HFF-Myc (cell line): ENCODE data around the gene SMCO3.

Source experiments
- DNase-seq: peaks from one replicate; pipeline ENCODE4 v3.0.0-alpha.2; 2011; ENCODE audit warnings: low read depth; ENCODE audit errors: extremely low read depth
- H3K4me3 ChIP-seq: replicated peaks from 2 replicates; pipeline ENCODE4 v1.5.1; 2011; ENCODE audit warnings: low read depth, mild to moderate bottlenecking, control low read depth, low read length
- TF ChIP-seq, protein P1 (sequence below): IDR thresholded peaks from 2 replicates; pipeline ENCODE4 v1.5.1; 2012; ENCODE audit warnings: mild to moderate bottlenecking, low read depth, low read length, control low read depth; ENCODE audit errors: missing control alignments

The SMCO3 gene

GRCh38 chr12:14843425-14843887 is 29.5 kb upstream of the SMCO3 start, which contains the start of gene ART4:
TSS of gene ART4 (minus strand) at chr12:14843526. CDS start at chr12:14843113, 413 bp downstream.
- TF ChIP-seq, protein P1, sequence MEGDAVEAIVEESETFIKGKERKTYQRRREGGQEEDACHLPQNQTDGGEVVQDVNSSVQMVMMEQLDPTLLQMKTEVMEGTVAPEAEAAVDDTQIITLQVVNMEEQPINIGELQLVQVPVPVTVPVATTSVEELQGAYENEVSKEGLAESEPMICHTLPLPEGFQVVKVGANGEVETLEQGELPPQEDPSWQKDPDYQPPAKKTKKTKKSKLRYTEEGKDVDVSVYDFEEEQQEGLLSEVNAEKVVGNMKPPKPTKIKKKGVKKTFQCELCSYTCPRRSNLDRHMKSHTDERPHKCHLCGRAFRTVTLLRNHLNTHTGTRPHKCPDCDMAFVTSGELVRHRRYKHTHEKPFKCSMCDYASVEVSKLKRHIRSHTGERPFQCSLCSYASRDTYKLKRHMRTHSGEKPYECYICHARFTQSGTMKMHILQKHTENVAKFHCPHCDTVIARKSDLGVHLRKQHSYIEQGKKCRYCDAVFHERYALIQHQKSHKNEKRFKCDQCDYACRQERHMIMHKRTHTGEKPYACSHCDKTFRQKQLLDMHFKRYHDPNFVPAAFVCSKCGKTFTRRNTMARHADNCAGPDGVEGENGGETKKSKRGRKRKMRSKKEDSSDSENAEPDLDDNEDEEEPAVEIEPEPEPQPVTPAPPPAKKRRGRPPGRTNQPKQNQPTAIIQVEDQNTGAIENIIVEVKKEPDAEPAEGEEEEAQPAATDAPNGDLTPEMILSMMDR, result no peak

GRCh38 chr12:14842315-14842714 is 28.3 kb upstream of the SMCO3 start:
- DNase-seq, result no peak
- TF ChIP-seq, protein P1, result no peak
- no peak overlapping the region for H3K4me3 ChIP-seq

More at GRCh38 chr12:14843425-14843887, 29.5 kb upstream of the SMCO3 start, which contains the start of gene ART4:
- DNase-seq, result no peak
- no peak within 1 kb of the TSS for H3K4me3 ChIP-seq

DNA sequence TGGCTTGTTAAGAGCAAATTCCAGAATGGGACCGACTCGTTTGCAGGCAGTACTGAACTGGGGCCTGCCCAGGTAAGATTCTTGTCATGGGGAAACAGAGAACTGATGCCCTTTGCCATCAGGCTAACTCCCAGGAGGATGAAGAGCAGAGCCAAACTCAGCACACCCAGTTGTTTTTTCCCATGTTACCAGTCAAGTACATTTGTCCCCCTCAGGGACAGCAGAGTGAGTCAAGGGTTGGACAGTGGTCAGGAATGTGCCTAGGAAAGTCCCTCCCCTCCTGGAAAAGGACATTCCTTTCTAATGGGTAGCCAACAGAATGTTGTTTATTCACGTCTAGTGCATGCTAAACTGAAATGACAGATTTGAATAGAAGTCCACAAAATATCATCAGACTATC is 27.8 kb upstream of the SMCO3 start:
- TF ChIP-seq, protein P1, result no peak
- no peak overlapping the region for H3K4me3 ChIP-seq
- no peak for DNase-seq

DNA sequence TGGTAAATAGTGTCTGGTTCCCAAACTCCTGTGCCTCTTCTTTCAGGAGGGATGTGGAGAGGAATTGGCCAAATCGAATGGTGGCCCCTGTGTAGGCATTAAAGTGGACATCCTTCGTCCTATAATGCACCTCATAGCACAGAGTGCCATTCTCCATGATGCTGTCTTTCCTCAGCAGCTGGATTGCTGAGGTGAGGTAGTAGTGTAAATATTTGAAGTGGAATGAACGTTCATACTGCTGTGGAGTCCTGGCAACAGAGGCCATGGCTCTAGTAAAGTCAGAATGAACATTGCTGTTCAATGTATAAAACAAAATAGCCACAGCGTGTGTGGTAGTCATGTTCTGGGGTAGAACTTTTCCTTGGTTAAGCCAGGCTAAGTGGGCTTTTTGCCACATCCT is 26.6 kb upstream of the SMCO3 start:
- DNase-seq, result no peak
- no peak overlapping the region for H3K4me3 ChIP-seq
- TF ChIP-seq, protein P1, result no peak

GRCh38 chr12:14839262-14839661 is 25.3 kb upstream of the SMCO3 start:
- DNase-seq, result no peak
- no peak overlapping the region for H3K4me3 ChIP-seq
- TF ChIP-seq, protein P1, result no peak

DNA sequence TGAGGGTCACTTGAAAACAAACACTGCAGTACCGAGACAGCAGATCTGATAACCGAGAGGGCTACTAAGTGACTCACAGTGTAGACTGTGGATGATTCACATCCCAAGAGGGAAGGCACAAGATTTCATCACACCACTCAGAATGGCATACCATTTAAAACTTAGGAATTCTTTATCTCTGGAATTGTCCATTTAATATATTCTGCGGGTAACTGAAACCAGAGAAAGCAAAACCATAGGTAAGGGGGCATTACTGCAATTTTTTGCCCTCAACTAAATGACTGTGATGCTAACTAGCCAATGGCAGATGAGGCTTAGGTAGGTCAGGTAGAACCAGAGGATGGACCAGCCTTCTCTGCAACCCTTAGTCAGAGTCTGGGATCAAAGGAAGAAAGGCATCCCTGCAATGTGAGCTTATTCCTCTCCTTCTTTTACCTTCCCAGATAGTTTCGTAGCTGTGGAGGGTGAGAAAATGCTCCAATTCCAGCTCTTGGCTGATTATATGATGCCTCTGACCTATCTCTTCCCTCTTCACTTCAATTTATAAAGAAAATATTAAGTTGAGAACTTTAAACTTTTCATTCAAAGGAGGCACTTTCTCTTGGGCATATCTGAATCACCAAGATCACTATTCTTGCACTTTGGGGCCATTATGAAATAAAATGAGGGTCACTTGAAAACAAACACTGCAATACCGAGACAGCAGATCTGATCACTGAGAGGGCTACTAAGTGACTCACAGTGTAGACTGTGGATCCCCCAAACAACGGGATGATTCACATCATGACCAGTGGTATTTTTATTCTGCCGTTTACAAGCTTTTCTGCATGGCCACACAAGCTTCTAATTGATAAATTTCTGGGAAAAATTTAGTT is 22.6 kb upstream of the SMCO3 start:
- no peak overlapping the region for H3K4me3 ChIP-seq
- no peak for DNase-seq
- TF ChIP-seq, protein P1, result no peak

GRCh38 chr12:14834509-14834908 is 20.5 kb upstream of the SMCO3 start:
- no peak overlapping the region for H3K4me3 ChIP-seq
- TF ChIP-seq, protein P1, result no peak
- DNase-seq, result no peak
